SU-DHL-6 (cell line): Measurements from ENCODE around the gene EIF4B.

Source experiments
- H2AFZ ChIP-seq: fragments of 200-600 bp; sonication (generic); 2 replicates; pipeline ENCODE4 v1.6.1; 2014; ENCODE audit warnings: low read depth, mild to moderate bottlenecking, moderate library complexity, mixed read lengths, antibody characterized with exemption, low read length; ENCODE audit not compliant: severe bottlenecking
- H3F3A ChIP-seq: fragments of 200-600 bp; shearing (Covaris generic); 2 replicates; pipeline ENCODE4 v1.6.0; 2016; ENCODE audit warnings: antibody characterized with exemption, mild to moderate bottlenecking; ENCODE audit not compliant: insufficient read depth
- H3K27ac ChIP-seq: fragments of 200-600 bp; sonication (generic); 2 replicates; pipeline ENCODE4 v1.5.1; 2016; ENCODE audit warnings: low read depth, mild to moderate bottlenecking, low read length, moderate library complexity, mixed read lengths
- H3K27me3 ChIP-seq: fragments of 200-600 bp; sonication (generic), shearing (Covaris generic); 2 replicates; pipeline ENCODE4 v1.6.0; 2014; ENCODE audit warnings: mild to moderate bottlenecking, low read length
- H3K36me3 ChIP-seq: fragments of 200-600 bp; sonication (generic); 2 replicates; pipeline ENCODE4 v1.6.1; 2014; ENCODE audit warnings: mild to moderate bottlenecking, low read length, mixed read lengths
- H3K4me2 ChIP-seq: fragments of 300-600, 200-600 bp; shearing (Covaris generic), sonication (generic); 2 replicates; pipeline ENCODE4 v1.6.0; 2014; ENCODE audit warnings: low read length, low read depth, mild to moderate bottlenecking; ENCODE audit not compliant: poor library complexity, severe bottlenecking
- H3K4me3 ChIP-seq: fragments of 200-600 bp; sonication (generic); 2 replicates; pipeline ENCODE4 v1.5.1; 2014; ENCODE audit warnings: antibody characterized with exemption, low read length, mild to moderate bottlenecking, mixed read lengths; ENCODE audit not compliant: insufficient read depth, poor library complexity, severe bottlenecking
- H3K79me2 ChIP-seq: fragments of 200-600 bp; sonication (generic); 2 replicates; pipeline ENCODE4 v1.6.1; 2014; ENCODE audit warnings: mild to moderate bottlenecking, low read length, moderate library complexity; ENCODE audit not compliant: insufficient read depth
- H3K9ac ChIP-seq: fragments of 200-600 bp; sonication (generic); 2 replicates; pipeline ENCODE4 v1.7.0; 2014; ENCODE audit warnings: mild to moderate bottlenecking, low read length
- H3K9me2 ChIP-seq: fragments of 200-600 bp; sonication (generic); replicated peaks from 2 replicates; pipeline ENCODE4 v1.6.1; 2014; ENCODE audit warnings: low read length; ENCODE audit not compliant: insufficient read depth
- H3K9me3 ChIP-seq: fragments of 200-600 bp; sonication (generic); 2 replicates; pipeline ENCODE4 v1.6.1; 2014; ENCODE audit warnings: low read length, mixed read lengths; ENCODE audit not compliant: insufficient read depth
- H4K20me1 ChIP-seq: fragments of 200-600 bp; sonication (generic); 2 replicates; pipeline ENCODE4 v1.6.1; 2014; ENCODE audit warnings: low read depth, mild to moderate bottlenecking, antibody characterized with exemption, low read length, moderate library complexity, mixed read lengths
- EZH2phosphoT487 ChIP-seq: fragments of 200-600 bp; sonication (generic), shearing (Covaris generic); conservative IDR thresholded peaks from 2 replicates; pipeline ENCODE4 v1.6.1; 2018; ENCODE audit warnings: mild to moderate bottlenecking, antibody characterized with exemption, low read length, moderate library complexity, mixed read lengths
- TF ChIP-seq, protein P1 (sequence below): fragments of 200-600 bp; sonication (generic); IDR thresholded peaks from one replicate; pipeline ENCODE4 v1.5.1; 2017; ENCODE audit warnings: antibody characterized with exemption, mild to moderate bottlenecking, low read length, moderate library complexity; ENCODE audit not compliant: insufficient read depth, poor library complexity, severe bottlenecking

The EIF4B gene

DNA sequence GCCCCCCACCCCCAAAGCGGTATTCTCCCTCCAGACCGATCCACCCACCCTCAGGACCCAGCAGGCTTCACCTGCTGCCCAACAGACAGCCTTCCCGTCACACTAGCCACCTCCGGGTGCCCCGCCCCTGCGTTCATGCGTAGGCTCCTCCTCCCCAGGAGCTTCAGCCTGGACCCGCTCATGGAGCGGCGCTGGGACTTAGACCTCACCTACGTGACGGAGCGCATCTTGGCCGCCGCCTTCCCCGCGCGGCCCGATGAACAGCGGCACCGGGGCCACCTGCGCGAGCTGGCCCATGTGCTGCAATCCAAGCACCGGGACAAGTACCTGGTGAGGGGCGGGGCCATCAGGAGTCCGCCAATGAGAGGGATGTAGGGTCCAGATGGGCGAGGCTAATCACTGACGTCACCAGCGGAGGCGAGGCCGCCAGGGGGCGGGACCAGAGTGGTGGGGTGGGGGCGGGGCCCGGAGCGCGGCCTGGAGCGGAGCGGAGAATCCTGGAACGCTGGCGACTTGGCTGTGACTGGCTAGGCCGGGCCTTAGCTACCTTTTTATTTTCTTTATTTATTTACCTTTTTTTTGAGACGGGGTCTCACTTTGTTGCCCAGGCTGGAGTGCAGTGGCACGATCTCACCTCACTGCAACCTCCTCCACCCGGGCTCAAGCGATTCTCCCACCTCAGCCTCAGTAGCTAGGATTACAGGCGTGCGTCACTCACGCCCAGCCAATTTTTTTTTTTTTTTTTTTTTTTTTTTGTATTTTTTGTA lies 48.0 kb downstream of the EIF4B start:
- H3K4me2 ChIP-seq, result peak overlapping the region; percentile 60
- H3K9ac ChIP-seq, result peak overlapping the region; percentile 58
- no peaks in the 10 kb centered on the region for H3K79me2 ChIP-seq
- H3F3A ChIP-seq, result peaks cover 6% of the 10 kb centered on the region
- H4K20me1 ChIP-seq, result no peaks in the 10 kb centered on the region
- peak overlapping the region; percentile 82 for H2AFZ ChIP-seq
- H3K36me3 ChIP-seq, result no peaks in the 10 kb centered on the region
- H3K27ac ChIP-seq, result peak overlapping the region; percentile 12; the same call in 1 of the 2 replicates
- no peaks in the 10 kb centered on the region for H3K27me3 ChIP-seq
- peak overlapping the region; percentile 93 for H3K4me3 ChIP-seq
- TF ChIP-seq, protein P1, sequence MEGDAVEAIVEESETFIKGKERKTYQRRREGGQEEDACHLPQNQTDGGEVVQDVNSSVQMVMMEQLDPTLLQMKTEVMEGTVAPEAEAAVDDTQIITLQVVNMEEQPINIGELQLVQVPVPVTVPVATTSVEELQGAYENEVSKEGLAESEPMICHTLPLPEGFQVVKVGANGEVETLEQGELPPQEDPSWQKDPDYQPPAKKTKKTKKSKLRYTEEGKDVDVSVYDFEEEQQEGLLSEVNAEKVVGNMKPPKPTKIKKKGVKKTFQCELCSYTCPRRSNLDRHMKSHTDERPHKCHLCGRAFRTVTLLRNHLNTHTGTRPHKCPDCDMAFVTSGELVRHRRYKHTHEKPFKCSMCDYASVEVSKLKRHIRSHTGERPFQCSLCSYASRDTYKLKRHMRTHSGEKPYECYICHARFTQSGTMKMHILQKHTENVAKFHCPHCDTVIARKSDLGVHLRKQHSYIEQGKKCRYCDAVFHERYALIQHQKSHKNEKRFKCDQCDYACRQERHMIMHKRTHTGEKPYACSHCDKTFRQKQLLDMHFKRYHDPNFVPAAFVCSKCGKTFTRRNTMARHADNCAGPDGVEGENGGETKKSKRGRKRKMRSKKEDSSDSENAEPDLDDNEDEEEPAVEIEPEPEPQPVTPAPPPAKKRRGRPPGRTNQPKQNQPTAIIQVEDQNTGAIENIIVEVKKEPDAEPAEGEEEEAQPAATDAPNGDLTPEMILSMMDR, result no peak
- TF ChIP-seq EZH2phosphoT487, result no peak
- H3K9me3 ChIP-seq, result no peaks in the 10 kb centered on the region
- H3K9me2 ChIP-seq, result no peaks in the 10 kb centered on the region

GRCh38 chr12:53055471-53056266 lies 49.4 kb downstream of the EIF4B start:
- Histone ChIP-seq H3K27ac (no peak overlapping the region), H4K20me1 (no peaks in the 10 kb centered on the region), H3K27me3 (no peaks in the 10 kb centered on the region), H2AFZ (no peak overlapping the region), H3K79me2 (no peaks in the 10 kb centered on the region), H3K9me2 (no peaks in the 10 kb centered on the region), H3K9me3 (no peaks in the 10 kb centered on the region), H3K9ac (no peak overlapping the region), H3F3A (peaks cover 6% of the 10 kb centered on the region), H3K4me2 (no peak overlapping the region), H3K4me3 (no peak overlapping the region), H3K36me3 (no peaks in the 10 kb centered on the region)
- TF ChIP-seq, protein P1, result no peak
- TF ChIP-seq EZH2phosphoT487, result no peak

GRCh38 chr12:53056296-53056695 lies 50.0 kb downstream of the EIF4B start:
- Histone ChIP-seq H2AFZ (no peak overlapping the region), H3K4me3 (no peak overlapping the region), H3K9me3 (no peaks in the 10 kb centered on the region), H3K79me2 (no peaks in the 10 kb centered on the region), H3K9me2 (no peaks in the 10 kb centered on the region), H3F3A (peaks cover 6% of the 10 kb centered on the region; the same call in 1 of the 2 replicates), H3K4me2 (no peak overlapping the region), H3K27ac (no peak overlapping the region), H3K36me3 (no peaks in the 10 kb centered on the region), H4K20me1 (no peaks in the 10 kb centered on the region), H3K27me3 (no peaks in the 10 kb centered on the region), H3K9ac (no peak overlapping the region)
- TF ChIP-seq EZH2phosphoT487, result no peak
- TF ChIP-seq, protein P1, result no peak
